Suprapubic skin (tissue), 4 donors: ENCODE measurements around the gene CKAP4. TPM values are rescaled to one million over a fixed set of nuclear protein-coding genes. Genes with fewer than 3 reads are reported as not detected.

Source experiments
- DNase-seq, 2 donors: peaks; one replicate each; pipeline ENCODE4 v3.0.0-alpha.2; 2019; ENCODE audit warnings: low spot score in 2 of 2
- H3K27ac ChIP-seq: fragments of 200-600 bp; sonication (generic); one replicate; pipeline ENCODE4 v1.5.1; 2019
- H3K27me3 ChIP-seq: fragments of 200-600 bp; sonication (generic); one replicate; pipeline ENCODE4 v1.5.1; 2019
- H3K36me3 ChIP-seq: fragments of 200-600 bp; sonication (generic); one replicate; pipeline ENCODE4 v1.5.1; 2019
- H3K4me1 ChIP-seq: fragments of 200-600 bp; sonication (generic); one replicate; pipeline ENCODE4 v1.5.1; 2019
- H3K4me3 ChIP-seq: fragments of 200-600 bp; sonication (generic); one replicate; pipeline ENCODE4 v1.5.1; 2019; ENCODE audit warnings: mild to moderate bottlenecking
- H3K9me3 ChIP-seq: fragments of 200-600 bp; sonication (generic); one replicate; pipeline ENCODE4 v1.5.1; 2019
- EP300 ChIP-seq: sonication (generic); formaldehyde crosslinking; IDR thresholded peaks from one replicate; pipeline ENCODE4 v1.6.1; 2017; ENCODE audit warnings: antibody characterized with exemption
- POLR2A ChIP-seq, 2 donors: fragments of 450-650 bp; IDR thresholded peaks; one replicate each; pipeline ENCODE4 v1.6.1; 2017; ENCODE audit warnings: antibody characterized with exemption in 2 of 2, mild to moderate bottlenecking in 2 of 2, moderate library complexity in 2 of 2
- POLR2AphosphoS5 ChIP-seq, 3 donors: sonication (generic); formaldehyde crosslinking; IDR thresholded peaks; one replicate each; pipeline ENCODE4 v1.6.1; 2017; ENCODE audit warnings: antibody characterized with exemption in 3 of 3
- WGBS: methylation state at CpG from one replicate; pipeline ENCODE4 v1.1.5; 2018; 5-methylcytosine and 5-hydroxymethylcytosine counted together
- total RNA-seq, 4 donors: library from RNA; depleted of rRNA; stranded (reverse); fragments of >200 nt; gene quantifications; one replicate each; pipeline ENCODE4 v1.1.0, GENCODE V29; 2016
- TF ChIP-seq, protein P1 (sequence below), 2 donors: fragments of 200-600 bp in 1 of 2; fragments of 450-650 bp in 1 of 2; sonication (generic) in 1 of 2; IDR thresholded peaks; one replicate each; pipeline ENCODE4 v1.5.1; 2016 to 2019; ENCODE audit warnings: antibody characterized with exemption in 2 of 2, mild to moderate bottlenecking in 1 of 2, moderate library complexity in 1 of 2

CKAP4 gene
- total RNA-seq, 4 donors from 2014 or later, result 38.5 to 75.3 (median 58.7) TPM

DNA sequence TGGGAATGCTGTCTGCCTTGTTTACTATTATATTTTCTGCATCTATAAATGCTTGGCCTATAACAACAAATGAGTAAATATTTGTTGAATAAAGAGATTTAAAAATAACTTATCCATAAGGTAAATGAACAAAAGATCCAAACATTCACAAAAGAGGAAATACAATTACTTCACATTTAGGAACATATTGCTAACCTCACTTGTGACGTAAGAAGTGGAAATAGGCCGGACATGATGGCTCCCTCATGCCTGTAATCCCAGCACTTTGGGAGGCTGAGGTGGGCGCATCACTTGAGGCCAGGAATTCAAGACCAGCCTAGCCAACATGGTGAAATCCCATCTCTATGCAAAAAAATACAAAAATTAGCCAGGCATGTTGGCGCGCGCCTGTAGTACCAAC lies 25.7 kb upstream of the CKAP4 start:
- no peak overlapping the region for H3K4me3 ChIP-seq
- no peak for DNase-seq
- WGBS, result 96% methylated on average over 6 of the region's 6 CpGs
- TF ChIP-seq, protein P1, sequence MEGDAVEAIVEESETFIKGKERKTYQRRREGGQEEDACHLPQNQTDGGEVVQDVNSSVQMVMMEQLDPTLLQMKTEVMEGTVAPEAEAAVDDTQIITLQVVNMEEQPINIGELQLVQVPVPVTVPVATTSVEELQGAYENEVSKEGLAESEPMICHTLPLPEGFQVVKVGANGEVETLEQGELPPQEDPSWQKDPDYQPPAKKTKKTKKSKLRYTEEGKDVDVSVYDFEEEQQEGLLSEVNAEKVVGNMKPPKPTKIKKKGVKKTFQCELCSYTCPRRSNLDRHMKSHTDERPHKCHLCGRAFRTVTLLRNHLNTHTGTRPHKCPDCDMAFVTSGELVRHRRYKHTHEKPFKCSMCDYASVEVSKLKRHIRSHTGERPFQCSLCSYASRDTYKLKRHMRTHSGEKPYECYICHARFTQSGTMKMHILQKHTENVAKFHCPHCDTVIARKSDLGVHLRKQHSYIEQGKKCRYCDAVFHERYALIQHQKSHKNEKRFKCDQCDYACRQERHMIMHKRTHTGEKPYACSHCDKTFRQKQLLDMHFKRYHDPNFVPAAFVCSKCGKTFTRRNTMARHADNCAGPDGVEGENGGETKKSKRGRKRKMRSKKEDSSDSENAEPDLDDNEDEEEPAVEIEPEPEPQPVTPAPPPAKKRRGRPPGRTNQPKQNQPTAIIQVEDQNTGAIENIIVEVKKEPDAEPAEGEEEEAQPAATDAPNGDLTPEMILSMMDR (IDR thresholded peaks at IDR 0.05), result no peak
- TF ChIP-seq EP300 (no peak), POLR2A (IDR thresholded peaks at IDR 0.05) (no peak), POLR2AphosphoS5 (IDR thresholded peaks at IDR 0.05) (no peak)
- no peak overlapping the region for H3K27ac ChIP-seq
- H3K36me3 ChIP-seq, result no peaks in the 10 kb centered on the region
- H3K4me1 ChIP-seq, result peaks cover 13% of the 10 kb centered on the region
- no peaks in the 10 kb centered on the region for H3K27me3 ChIP-seq
- no peaks in the 10 kb centered on the region for H3K9me3 ChIP-seq

DNA sequence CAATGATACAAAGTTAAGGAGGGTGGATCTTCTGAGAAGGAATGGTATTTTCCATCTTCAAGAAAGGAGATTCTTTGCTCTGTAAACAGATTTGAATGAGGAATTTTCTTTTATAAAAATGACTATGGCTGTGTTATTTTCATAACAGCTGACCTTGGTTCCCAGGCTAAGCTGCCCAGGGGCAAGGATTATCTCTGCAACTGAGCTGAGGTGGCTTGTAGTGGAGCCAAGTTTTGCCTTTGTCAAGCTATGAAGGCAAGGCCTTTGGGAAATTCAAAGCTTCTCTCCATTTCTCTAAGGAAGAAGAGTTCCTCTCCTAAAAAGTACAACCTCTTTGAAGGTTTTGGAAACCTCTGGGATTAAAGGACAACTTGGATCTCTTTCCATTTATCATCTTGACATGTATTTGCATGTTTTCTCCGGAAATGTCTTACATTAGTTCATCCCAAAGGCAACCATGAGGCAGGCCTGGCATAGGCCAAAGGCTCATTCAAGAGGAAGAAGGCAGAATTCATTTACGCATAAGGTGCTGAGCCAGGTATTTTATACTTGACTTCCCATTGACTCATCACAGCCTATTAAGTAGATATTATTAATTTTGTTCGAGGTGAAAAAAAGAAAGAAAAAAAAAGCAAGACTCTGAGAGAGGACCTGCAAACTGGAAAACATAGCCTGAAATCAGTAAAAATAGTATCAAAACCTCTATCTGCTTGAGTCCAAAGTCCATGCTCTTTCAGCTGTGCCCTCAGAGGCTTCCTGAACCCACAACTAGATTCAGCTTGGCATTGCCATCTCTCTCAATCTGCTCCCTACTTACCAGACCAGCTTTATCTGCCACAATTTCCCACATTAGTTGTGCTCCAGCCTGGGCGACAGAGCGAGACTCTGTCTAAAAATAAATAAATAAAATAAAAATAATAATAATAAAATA lies 24.0 kb upstream of the CKAP4 start:
- Histone ChIP-seq H3K9me3 (no peaks in the 10 kb centered on the region), H3K27me3 (no peaks in the 10 kb centered on the region), H3K4me3 (no peak overlapping the region), H3K27ac (no peak overlapping the region), H3K4me1 (peaks cover 13% of the 10 kb centered on the region), H3K36me3 (no peaks in the 10 kb centered on the region)
- DNase-seq, result no peak
- 70% methylated on average over 5 of the region's 5 CpGs for WGBS
- TF ChIP-seq POLR2AphosphoS5 (IDR thresholded peaks at IDR 0.05) (no peak), POLR2A (IDR thresholded peaks at IDR 0.05) (no peak), EP300 (no peak)
- TF ChIP-seq, protein P1 (IDR thresholded peaks at IDR 0.05), result no peak

- H3K27ac ChIP-seq, result no peak overlapping the region
- H3K4me3 ChIP-seq, result no peak overlapping the region
- DNase-seq, result no peak
- H3K27me3 ChIP-seq, result no peaks in the 10 kb centered on the region
- no peaks in the 10 kb centered on the region for H3K36me3 ChIP-seq
- 90% methylated on average over 7 of the region's 7 CpGs for WGBS
- no peaks in the 10 kb centered on the region for H3K9me3 ChIP-seq
- peaks cover 13% of the 10 kb centered on the region for H3K4me1 ChIP-seq
- TF ChIP-seq, protein P1 (IDR thresholded peaks at IDR 0.05), result no peak
- TF ChIP-seq EP300 (no peak), POLR2A (IDR thresholded peaks at IDR 0.05) (no peak), POLR2AphosphoS5 (IDR thresholded peaks at IDR 0.05) (no peak)
Measured at GRCh38 chr12:106269150-106269771, 21.4 kb upstream of the CKAP4 start.

- TF ChIP-seq, protein P1 (IDR thresholded peaks at IDR 0.05), result no peak
- TF ChIP-seq EP300 (no peak), POLR2A (IDR thresholded peaks at IDR 0.05) (no peak), POLR2AphosphoS5 (IDR thresholded peaks at IDR 0.05) (no peak)
- Histone ChIP-seq H3K27me3 (no peaks in the 10 kb centered on the region), H3K36me3 (no peaks in the 10 kb centered on the region), H3K9me3 (no peaks in the 10 kb centered on the region), H3K27ac (no peak overlapping the region), H3K4me1 (peaks cover 13% of the 10 kb centered on the region), H3K4me3 (no peak overlapping the region)
- DNase-seq, result no peak
- 62% methylated on average over 2 of the region's 2 CpGs for WGBS
Measured at GRCh38 chr12:106267535-106267934, 19.7 kb upstream of the CKAP4 start.

- TF ChIP-seq POLR2A (IDR thresholded peaks at IDR 0.05), result no peak
- no peak for TF ChIP-seq EP300
- TF ChIP-seq, protein P1 (IDR thresholded peaks at IDR 0.05), result no peak
- TF ChIP-seq POLR2AphosphoS5 (IDR thresholded peaks at IDR 0.05), result no peak
- 88% methylated on average over 1 of the region's 1 CpG for WGBS
- H3K27me3 ChIP-seq, result no peaks in the 10 kb centered on the region
- no peaks in the 10 kb centered on the region for H3K4me1 ChIP-seq
- no peak for DNase-seq
- H3K27ac ChIP-seq, result no peak overlapping the region
- H3K9me3 ChIP-seq, result no peaks in the 10 kb centered on the region
- no peaks in the 10 kb centered on the region for H3K36me3 ChIP-seq
- no peak overlapping the region for H3K4me3 ChIP-seq
Measured at GRCh38 chr12:106265116-106265515, 17.3 kb upstream of the CKAP4 start.
